22Rv1 (cell line): Measurements from ENCODE around the gene GLTP.

Source experiments
- ZFX ChIP-seq: fragments of 450-650 bp; IDR thresholded peaks from 2 replicates; pipeline ENCODE4 v1.6.1; 2017; ENCODE audit warnings: antibody characterized with exemption, borderline replicate concordance
- TF ChIP-seq, protein P1 (sequence below): fragments of 450-650 bp; IDR thresholded peaks from 2 replicates; pipeline ENCODE4 v1.5.1; 2017; ENCODE audit warnings: mild to moderate bottlenecking

DNA sequence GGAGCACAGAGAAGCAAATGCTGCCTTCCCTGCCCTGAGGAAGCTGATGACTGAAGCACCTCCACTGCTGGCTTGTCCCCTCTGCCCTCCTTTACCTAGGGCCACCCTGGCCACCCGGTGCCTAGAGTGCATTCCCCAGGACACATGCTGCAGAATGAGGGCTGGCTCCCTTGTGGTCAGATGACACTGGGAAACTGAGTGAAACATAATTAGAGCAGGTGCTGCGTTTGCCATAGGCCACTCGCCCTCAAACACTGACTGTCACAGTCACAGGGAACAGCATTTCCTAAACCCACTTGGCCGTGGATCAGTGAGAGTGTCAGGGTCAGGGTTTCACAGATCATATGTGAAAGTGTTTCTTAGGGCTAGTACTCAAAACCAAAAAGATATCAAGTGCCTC lies 35.7 kb upstream of the GLTP start:
- TF ChIP-seq, protein P1, sequence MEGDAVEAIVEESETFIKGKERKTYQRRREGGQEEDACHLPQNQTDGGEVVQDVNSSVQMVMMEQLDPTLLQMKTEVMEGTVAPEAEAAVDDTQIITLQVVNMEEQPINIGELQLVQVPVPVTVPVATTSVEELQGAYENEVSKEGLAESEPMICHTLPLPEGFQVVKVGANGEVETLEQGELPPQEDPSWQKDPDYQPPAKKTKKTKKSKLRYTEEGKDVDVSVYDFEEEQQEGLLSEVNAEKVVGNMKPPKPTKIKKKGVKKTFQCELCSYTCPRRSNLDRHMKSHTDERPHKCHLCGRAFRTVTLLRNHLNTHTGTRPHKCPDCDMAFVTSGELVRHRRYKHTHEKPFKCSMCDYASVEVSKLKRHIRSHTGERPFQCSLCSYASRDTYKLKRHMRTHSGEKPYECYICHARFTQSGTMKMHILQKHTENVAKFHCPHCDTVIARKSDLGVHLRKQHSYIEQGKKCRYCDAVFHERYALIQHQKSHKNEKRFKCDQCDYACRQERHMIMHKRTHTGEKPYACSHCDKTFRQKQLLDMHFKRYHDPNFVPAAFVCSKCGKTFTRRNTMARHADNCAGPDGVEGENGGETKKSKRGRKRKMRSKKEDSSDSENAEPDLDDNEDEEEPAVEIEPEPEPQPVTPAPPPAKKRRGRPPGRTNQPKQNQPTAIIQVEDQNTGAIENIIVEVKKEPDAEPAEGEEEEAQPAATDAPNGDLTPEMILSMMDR = no peak
- TF ChIP-seq ZFX = no peak
